Measurements from ENCODE around the gene BRD8.

BRD8 gene

DNA sequence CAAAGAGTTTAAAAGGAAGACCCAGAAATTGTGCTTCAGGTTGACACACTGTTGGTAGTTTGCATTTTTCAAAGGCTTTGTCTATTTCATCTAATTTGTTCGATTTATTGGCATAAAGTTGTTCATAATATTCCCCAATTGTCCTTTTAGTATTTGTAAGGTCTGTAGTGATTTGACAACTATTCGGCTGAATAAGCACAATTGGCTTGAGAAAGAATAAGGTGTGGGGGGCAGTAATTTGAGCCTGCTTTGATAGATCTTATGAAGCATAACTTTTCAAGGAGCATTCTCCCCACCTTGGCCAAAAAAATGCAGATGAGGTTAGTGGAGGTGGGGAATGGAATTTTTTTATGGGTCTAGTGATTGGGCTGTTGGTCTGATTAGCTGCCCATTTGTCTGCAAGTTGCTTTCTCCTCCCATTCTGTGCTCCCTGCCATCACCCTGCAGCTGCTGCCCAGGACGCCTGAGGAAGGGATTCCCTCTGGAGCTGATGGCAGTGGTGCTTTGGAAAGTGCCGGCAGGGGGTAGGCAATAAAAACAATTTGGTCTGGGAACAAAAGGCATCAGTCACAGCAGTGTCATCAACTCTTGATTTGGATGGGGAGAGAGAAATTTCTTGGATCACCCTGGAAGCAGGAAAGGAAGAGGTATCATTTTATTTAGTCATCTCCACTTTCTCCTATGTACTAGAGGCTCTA, 68.0 kb downstream of the BRD8 start:
- Histone ChIP-seq H3K27me3 (ENCODE audit: insufficient read depth, low read length) (no peaks in the 10 kb centered on the region), H3K4me1 (ENCODE audit: control insufficient read depth in 1 of 2, insufficient read depth in 2 of 2, low read length in 2 of 2) (no peaks in the 10 kb centered on the region), H4K8ac (ENCODE audit: low read depth, low read length) (no peak overlapping the region), H4K12ac (ENCODE audit: low read depth, low read length) (no peak overlapping the region), H2AFZ (ENCODE audit: insufficient read depth, low read length, poor library complexity) (no peak overlapping the region), H4K91ac (ENCODE audit: low read depth, low read length) (no peak overlapping the region), H3K18ac (ENCODE audit: low read length) (no peak overlapping the region), H3K79me1 (ENCODE audit: low read length) (no peaks in the 10 kb centered on the region), H2BK5ac (ENCODE audit: low read depth, low read length, poor library complexity) (no peak overlapping the region), H3K4me2 (ENCODE audit: low read length) (no peak overlapping the region), H3K23ac (ENCODE audit: low read length) (no peak overlapping the region), H3K36me3 (ENCODE audit: control insufficient read depth in 1 of 2, insufficient read depth in 2 of 2, low read length in 2 of 2) (no peaks in the 10 kb centered on the region), H2AK5ac (ENCODE audit: low read length) (no peak overlapping the region), H3K27ac (ENCODE audit: low read depth, low read length) (no peak overlapping the region), H3K9ac (ENCODE audit: low read length) (no peak overlapping the region), H3K14ac (ENCODE audit: low read length) (no peak overlapping the region), H2BK12ac (ENCODE audit: low read length) (no peak overlapping the region), H3K79me2 (ENCODE audit: control insufficient read depth, insufficient read depth, low read length, poor library complexity) (no peaks in the 10 kb centered on the region), H2BK120ac (ENCODE audit: insufficient read depth, low read length, poor library complexity) (no peak overlapping the region), H3K4me3 (ENCODE audit: low read depth, low read length) (no peak overlapping the region), H3K4ac (ENCODE audit: low read depth, low read length) (no peak overlapping the region), H3K9me3 (ENCODE audit: insufficient read depth, low read depth, low read length) (no peaks in the 10 kb centered on the region)
- no CpG with 5 or more reads among the region's 4 CpGs for WGBS (ENCODE audit: extremely low coverage, insufficient coverage, insufficient read length)
- no peak for DNase-seq

DNA sequence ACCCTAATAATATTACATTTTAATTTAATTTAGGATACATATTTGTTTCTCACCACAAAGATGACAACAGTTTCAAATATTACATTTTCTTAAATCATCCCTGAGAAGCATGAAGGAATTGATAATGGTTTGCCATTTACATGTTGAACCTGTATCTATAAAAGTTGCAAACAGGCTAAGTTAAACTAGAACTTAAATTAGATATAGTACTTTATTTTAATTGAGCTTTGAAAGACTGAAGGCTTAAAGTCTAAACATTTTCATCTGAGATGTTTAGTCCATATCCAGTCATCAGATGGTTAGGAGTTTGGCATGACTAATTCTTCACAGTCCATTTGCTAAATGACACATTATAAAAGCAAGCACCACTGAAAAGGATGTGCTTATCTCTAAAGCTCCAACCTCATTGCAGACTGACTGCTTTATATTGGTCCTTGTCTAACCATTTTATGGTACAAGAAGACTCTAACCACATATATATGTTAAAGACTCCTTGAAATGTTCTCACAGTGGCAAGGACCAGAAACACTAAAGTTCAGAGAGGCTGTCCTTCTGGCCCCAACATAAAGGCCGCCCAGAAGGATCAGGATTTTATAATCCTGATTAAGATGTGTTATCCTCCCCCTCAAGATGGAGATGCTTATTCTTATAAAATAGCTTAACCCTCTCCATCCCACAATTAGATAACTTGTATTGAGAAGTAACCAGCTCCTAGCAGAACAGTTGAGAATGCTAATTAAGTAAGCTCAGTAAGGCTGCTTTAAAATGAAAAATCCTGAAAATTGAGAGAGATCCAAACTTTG, 68.8 kb downstream of the BRD8 start:
- Histone ChIP-seq H3K14ac (ENCODE audit: low read length) (no peak overlapping the region), H3K9ac (ENCODE audit: low read length) (no peak overlapping the region), H2AK5ac (ENCODE audit: low read length) (no peak overlapping the region), H2BK12ac (ENCODE audit: low read length) (no peak overlapping the region), H3K79me1 (ENCODE audit: low read length) (no peaks in the 10 kb centered on the region), H3K4me1 (ENCODE audit: control insufficient read depth in 1 of 2, insufficient read depth in 2 of 2, low read length in 2 of 2) (no peaks in the 10 kb centered on the region), H4K8ac (ENCODE audit: low read depth, low read length) (no peak overlapping the region), H3K18ac (ENCODE audit: low read length) (no peak overlapping the region), H3K36me3 (ENCODE audit: control insufficient read depth in 1 of 2, insufficient read depth in 2 of 2, low read length in 2 of 2) (no peaks in the 10 kb centered on the region), H3K4me3 (ENCODE audit: low read depth, low read length) (no peak overlapping the region), H3K27ac (ENCODE audit: low read depth, low read length) (no peak overlapping the region), H2BK120ac (ENCODE audit: insufficient read depth, low read length, poor library complexity) (no peak overlapping the region), H3K27me3 (ENCODE audit: insufficient read depth, low read length) (no peaks in the 10 kb centered on the region), H3K9me3 (ENCODE audit: insufficient read depth, low read depth, low read length) (no peaks in the 10 kb centered on the region), H2BK5ac (ENCODE audit: low read depth, low read length, poor library complexity) (no peak overlapping the region), H4K91ac (ENCODE audit: low read depth, low read length) (no peak overlapping the region), H3K4me2 (ENCODE audit: low read length) (no peak overlapping the region), H3K79me2 (ENCODE audit: control insufficient read depth, insufficient read depth, low read length, poor library complexity) (no peaks in the 10 kb centered on the region), H2AFZ (ENCODE audit: insufficient read depth, low read length, poor library complexity) (no peak overlapping the region), H3K23ac (ENCODE audit: low read length) (no peak overlapping the region), H4K12ac (ENCODE audit: low read depth, low read length) (no peak overlapping the region), H3K4ac (ENCODE audit: low read depth, low read length) (no peak overlapping the region)
- no peak for DNase-seq
- whole genome bisulfite sequencing (ENCODE audit: extremely low coverage, insufficient coverage, insufficient read length): no CpG with 5 or more reads among the region's 1 CpG

DNA sequence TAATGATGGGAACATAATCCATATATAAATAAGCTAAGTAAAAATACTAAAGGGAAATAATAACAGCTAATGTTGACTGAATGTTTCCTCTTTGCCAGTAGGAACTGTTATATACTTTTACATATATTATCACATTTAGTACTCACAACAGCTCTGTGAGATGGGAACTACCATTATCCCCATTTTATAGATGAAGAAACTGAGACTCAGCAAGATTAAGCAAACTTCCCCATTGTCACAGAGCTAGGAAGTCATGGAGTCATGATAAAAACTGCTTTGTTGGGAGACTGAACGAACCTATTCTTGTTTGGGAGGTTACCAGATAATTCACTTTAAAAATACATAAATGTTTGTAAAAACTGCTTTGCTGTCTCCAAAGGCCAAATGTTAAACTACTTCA, 71.2 kb downstream of the BRD8 start:
- Histone ChIP-seq H3K79me2 (ENCODE audit: control insufficient read depth, insufficient read depth, low read length, poor library complexity) (no peaks in the 10 kb centered on the region), H3K4me3 (ENCODE audit: low read depth, low read length) (no peak overlapping the region), H2BK12ac (ENCODE audit: low read length) (no peak overlapping the region)

DNA sequence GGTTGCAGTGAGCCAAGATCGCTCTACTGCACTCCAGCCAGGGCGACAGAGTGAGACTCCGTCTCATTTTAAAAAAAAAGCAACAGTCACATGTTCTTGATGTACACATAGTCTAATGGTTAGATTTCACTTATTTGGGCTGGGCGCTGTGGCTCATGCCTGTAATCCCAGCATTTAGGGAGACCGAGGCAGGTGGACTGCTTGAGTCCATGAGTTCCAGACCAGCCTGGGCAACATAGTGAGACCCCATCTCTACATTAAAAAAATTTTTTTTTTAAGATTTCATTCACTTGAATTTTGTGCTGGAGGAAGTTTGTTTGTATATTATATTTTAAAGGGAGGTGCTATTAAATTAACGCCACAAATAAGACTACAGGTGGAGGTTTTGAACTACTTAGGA, 72.7 kb downstream of the BRD8 start:
- no peaks in the 10 kb centered on the region for H3K79me2 ChIP-seq (ENCODE audit: control insufficient read depth, insufficient read depth, low read length, poor library complexity)

More for the DNA sequence above, 71.2 kb downstream of the BRD8 start:
- no CpG with 5 or more reads among the region's 1 CpG for WGBS (ENCODE audit: extremely low coverage, insufficient coverage, insufficient read length)
- Histone ChIP-seq H4K8ac (ENCODE audit: low read depth, low read length) (no peak overlapping the region), H3K36me3 (ENCODE audit: control insufficient read depth in 1 of 2, insufficient read depth in 2 of 2, low read length in 2 of 2) (no peaks in the 10 kb centered on the region), H4K91ac (ENCODE audit: low read depth, low read length) (no peak overlapping the region), H3K14ac (ENCODE audit: low read length) (no peak overlapping the region), H2AFZ (ENCODE audit: insufficient read depth, low read length, poor library complexity) (no peak overlapping the region), H3K9ac (ENCODE audit: low read length) (no peak overlapping the region), H2BK120ac (ENCODE audit: insufficient read depth, low read length, poor library complexity) (no peak overlapping the region), H3K4me1 (ENCODE audit: control insufficient read depth in 1 of 2, insufficient read depth in 2 of 2, low read length in 2 of 2) (no peaks in the 10 kb centered on the region), H3K4me2 (ENCODE audit: low read length) (no peak overlapping the region), H3K27ac (ENCODE audit: low read depth, low read length) (no peak overlapping the region), H3K18ac (ENCODE audit: low read length) (no peak overlapping the region), H2AK5ac (ENCODE audit: low read length) (no peak overlapping the region), H4K12ac (ENCODE audit: low read depth, low read length) (no peak overlapping the region), H3K27me3 (ENCODE audit: insufficient read depth, low read length) (no peaks in the 10 kb centered on the region), H2BK5ac (ENCODE audit: low read depth, low read length, poor library complexity) (no peak overlapping the region), H3K79me1 (ENCODE audit: low read length) (no peaks in the 10 kb centered on the region), H3K9me3 (ENCODE audit: insufficient read depth, low read depth, low read length) (no peaks in the 10 kb centered on the region), H3K4ac (ENCODE audit: low read depth, low read length) (no peak overlapping the region), H3K23ac (ENCODE audit: low read length) (no peak overlapping the region)
- DNase-seq: no peak

More for the DNA sequence above, 72.7 kb downstream of the BRD8 start:
- no peak for DNase-seq
- Histone ChIP-seq H3K18ac (ENCODE audit: low read length) (no peak overlapping the region), H3K9ac (ENCODE audit: low read length) (no peak overlapping the region), H3K9me3 (ENCODE audit: insufficient read depth, low read depth, low read length) (no peaks in the 10 kb centered on the region), H4K91ac (ENCODE audit: low read depth, low read length) (no peak overlapping the region), H2AK5ac (ENCODE audit: low read length) (no peak overlapping the region), H4K8ac (ENCODE audit: low read depth, low read length) (no peak overlapping the region), H3K27me3 (ENCODE audit: insufficient read depth, low read length) (no peaks in the 10 kb centered on the region), H2AFZ (ENCODE audit: insufficient read depth, low read length, poor library complexity) (no peak overlapping the region), H3K4me2 (ENCODE audit: low read length) (no peak overlapping the region), H2BK12ac (ENCODE audit: low read length) (no peak overlapping the region), H3K23ac (ENCODE audit: low read length) (no peak overlapping the region), H3K4me3 (ENCODE audit: low read depth, low read length) (no peak overlapping the region), H3K36me3 (ENCODE audit: control insufficient read depth in 1 of 2, insufficient read depth in 2 of 2, low read length in 2 of 2) (no peaks in the 10 kb centered on the region), H3K14ac (ENCODE audit: low read length) (no peak overlapping the region), H4K12ac (ENCODE audit: low read depth, low read length) (no peak overlapping the region), H3K4ac (ENCODE audit: low read depth, low read length) (no peak overlapping the region), H3K4me1 (ENCODE audit: control insufficient read depth in 1 of 2, insufficient read depth in 2 of 2, low read length in 2 of 2) (no peaks in the 10 kb centered on the region), H2BK120ac (ENCODE audit: insufficient read depth, low read length, poor library complexity) (no peak overlapping the region), H3K27ac (ENCODE audit: low read depth, low read length) (no peak overlapping the region), H3K79me1 (ENCODE audit: low read length) (no peaks in the 10 kb centered on the region), H2BK5ac (ENCODE audit: low read depth, low read length, poor library complexity) (no peak overlapping the region)
- WGBS (ENCODE audit: extremely low coverage, insufficient coverage, insufficient read length): no CpG with 5 or more reads among the region's 6 CpGs

Data from trophoblast cell (in vitro differentiated cells and primary cell).